ENCODE data around the gene CHST15. TPM values are rescaled to one million over a fixed set of nuclear protein-coding genes. Genes with fewer than 3 reads are reported as not detected.

CHST15 gene
- total RNA-seq, 1 donor from 2014 or later = 148 TPM

DNA sequence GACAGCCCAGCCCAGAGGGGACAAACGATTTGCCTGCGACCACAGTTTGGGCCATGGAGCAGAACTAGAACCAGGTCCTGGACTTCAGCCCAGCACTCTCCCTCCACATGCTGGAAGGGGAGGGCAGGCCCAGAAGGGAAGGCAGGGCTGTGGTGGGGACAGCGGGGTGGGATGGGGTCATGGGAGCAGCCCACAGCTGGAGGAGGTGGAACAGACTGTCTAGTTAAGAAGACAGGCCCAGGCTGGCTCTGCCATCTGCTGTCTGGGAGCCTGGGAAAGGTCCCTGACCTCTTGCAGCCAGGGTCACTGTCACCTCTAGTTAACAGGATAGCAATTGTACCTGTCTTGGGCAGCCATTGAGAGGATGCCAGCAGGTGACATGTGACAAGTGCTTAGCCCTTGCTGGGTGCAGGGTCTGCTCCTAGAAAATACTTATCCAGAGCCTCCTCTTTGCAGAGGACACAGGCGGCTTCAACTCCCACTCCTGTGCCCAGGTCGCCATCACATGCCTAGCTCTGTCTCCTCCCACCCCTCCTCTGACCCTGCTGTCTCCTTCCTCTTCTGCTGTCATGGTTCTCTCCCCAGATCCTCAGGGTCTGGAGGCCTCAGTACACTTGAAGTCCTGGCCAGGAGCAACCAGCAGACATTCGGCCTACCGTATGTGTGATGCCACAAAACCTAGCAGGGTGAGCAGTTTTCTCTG lies 37.0 kb upstream of the CHST15 start:
- Mint-ChIP-seq H3K9me3 (ENCODE audit: unreplicated experiment) (no peaks in the 10 kb centered on the region), H3K36me3 (ENCODE audit: low read depth, unreplicated experiment) (no peaks in the 10 kb centered on the region), H3K27me3 (ENCODE audit: unreplicated experiment) (no peaks in the 10 kb centered on the region), H3K4me3 (ENCODE audit: unreplicated experiment) (no peak overlapping the region), H3K27ac (ENCODE audit: unreplicated experiment) (no peak overlapping the region), H3K4me1 (ENCODE audit: unreplicated experiment) (peaks cover 6% of the 10 kb centered on the region)
- TF ChIP-seq, protein P1, sequence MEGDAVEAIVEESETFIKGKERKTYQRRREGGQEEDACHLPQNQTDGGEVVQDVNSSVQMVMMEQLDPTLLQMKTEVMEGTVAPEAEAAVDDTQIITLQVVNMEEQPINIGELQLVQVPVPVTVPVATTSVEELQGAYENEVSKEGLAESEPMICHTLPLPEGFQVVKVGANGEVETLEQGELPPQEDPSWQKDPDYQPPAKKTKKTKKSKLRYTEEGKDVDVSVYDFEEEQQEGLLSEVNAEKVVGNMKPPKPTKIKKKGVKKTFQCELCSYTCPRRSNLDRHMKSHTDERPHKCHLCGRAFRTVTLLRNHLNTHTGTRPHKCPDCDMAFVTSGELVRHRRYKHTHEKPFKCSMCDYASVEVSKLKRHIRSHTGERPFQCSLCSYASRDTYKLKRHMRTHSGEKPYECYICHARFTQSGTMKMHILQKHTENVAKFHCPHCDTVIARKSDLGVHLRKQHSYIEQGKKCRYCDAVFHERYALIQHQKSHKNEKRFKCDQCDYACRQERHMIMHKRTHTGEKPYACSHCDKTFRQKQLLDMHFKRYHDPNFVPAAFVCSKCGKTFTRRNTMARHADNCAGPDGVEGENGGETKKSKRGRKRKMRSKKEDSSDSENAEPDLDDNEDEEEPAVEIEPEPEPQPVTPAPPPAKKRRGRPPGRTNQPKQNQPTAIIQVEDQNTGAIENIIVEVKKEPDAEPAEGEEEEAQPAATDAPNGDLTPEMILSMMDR (IDR thresholded peaks at IDR 0.05; ENCODE audit: unreplicated experiment) = no peak
- DNase-seq (ENCODE audit: low spot score) = no peak

DNA sequence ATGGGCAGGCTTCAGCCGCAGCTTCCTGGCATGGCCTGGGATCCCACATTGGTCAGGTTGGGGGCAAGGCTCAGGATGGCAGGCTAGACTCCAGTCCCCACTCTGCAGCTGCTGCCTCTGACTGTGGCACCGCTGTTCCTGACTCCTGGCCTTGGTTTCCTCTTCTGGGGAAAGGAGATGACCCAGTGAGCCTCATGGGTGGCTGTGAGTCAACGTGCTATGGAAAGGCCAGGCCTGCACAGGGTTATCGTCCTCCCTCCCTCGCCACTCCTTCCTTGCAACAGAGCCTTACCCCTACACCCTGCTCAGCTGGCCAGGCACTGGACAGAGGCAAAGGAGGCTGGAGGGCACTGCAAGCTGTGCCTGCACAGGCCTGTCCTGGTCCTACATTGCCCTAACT lies 36.1 kb upstream of the CHST15 start:
- no peaks in the 10 kb centered on the region for H3K9me3 Mint-ChIP-seq (ENCODE audit: unreplicated experiment)
- TF ChIP-seq, protein P1 (IDR thresholded peaks at IDR 0.05; ENCODE audit: unreplicated experiment) = no peak
- DNase-seq (ENCODE audit: low spot score) = no peak
- peaks cover 6% of the 10 kb centered on the region for H3K4me1 Mint-ChIP-seq (ENCODE audit: unreplicated experiment)
- H3K27me3 Mint-ChIP-seq (ENCODE audit: unreplicated experiment) = no peaks in the 10 kb centered on the region
- no peaks in the 10 kb centered on the region for H3K36me3 Mint-ChIP-seq (ENCODE audit: low read depth, unreplicated experiment)
- no peak overlapping the region for H3K27ac Mint-ChIP-seq (ENCODE audit: unreplicated experiment)
- H3K4me3 Mint-ChIP-seq (ENCODE audit: unreplicated experiment) = no peak overlapping the region

DNA sequence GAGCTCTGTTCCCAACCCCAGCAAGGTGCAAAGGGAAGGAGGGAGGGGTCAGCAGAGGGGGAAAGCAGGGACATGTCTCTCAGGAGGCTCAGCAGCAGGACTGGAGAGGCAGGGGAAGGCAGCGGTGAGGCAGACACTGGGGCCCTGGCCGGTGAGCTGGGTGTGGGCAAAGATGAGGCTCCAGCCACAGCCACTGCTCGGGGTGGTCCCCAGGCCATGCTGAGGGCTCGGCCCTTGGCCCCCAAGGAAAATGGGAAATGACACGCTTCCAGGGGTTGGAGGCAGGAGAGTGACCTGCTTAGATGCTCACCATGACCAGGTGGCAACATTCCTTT lies 35.4 kb upstream of the CHST15 start:
- H3K4me3 Mint-ChIP-seq (ENCODE audit: unreplicated experiment) = no peak overlapping the region
- peaks cover under 1% of the 10 kb centered on the region for H3K27me3 Mint-ChIP-seq (ENCODE audit: unreplicated experiment)
- H3K9me3 Mint-ChIP-seq (ENCODE audit: unreplicated experiment) = no peaks in the 10 kb centered on the region
- H3K36me3 Mint-ChIP-seq (ENCODE audit: low read depth, unreplicated experiment) = no peaks in the 10 kb centered on the region
- no peak overlapping the region for H3K27ac Mint-ChIP-seq (ENCODE audit: unreplicated experiment)
- peaks cover 10% of the 10 kb centered on the region for H3K4me1 Mint-ChIP-seq (ENCODE audit: unreplicated experiment)
- no peak for DNase-seq (ENCODE audit: low spot score)
- TF ChIP-seq, protein P1 (IDR thresholded peaks at IDR 0.05; ENCODE audit: unreplicated experiment) = no peak

DNA sequence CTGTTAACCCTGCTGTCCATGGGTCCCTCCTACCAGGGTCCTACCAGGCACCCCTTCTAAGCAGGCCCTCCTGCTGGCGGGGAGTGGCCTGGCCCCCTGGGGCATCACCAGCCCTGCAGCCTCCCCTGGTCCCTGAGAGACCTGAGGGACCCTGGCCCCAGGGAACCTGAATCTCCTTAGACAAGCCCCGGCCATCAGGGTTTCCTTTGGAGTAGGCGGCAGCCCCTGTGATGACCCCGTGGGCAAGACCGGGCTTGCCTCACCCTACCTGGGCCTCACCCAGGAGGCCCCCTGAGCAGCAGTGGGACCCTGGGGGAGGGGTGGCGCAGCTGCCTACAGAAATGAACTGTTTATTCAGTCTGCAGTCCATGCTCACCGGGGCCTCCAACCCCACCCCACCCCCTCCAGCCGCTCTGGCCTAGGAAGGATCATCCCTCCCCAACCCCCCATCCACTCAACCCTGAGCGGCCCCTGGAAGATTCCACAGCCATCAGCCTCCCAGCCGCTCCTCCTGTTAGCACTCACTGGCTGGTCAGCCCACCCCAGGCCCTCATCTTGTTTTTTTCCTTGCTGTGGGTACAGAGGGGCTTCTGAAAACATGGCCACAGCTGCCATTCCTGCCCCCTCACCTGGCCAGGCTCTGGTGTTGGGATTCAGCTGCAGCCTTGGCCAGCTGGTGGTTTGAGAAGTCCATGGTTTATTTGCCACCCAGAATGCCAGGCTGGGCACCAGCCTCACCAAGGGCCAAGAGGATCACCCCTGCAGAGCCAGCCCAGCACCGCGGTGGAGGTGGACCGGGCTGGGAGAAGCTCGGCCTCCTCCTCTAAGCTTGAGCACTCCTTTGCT lies 34.8 kb upstream of the CHST15 start:
- peaks cover 2% of the 10 kb centered on the region for H3K27me3 Mint-ChIP-seq (ENCODE audit: unreplicated experiment)
- TF ChIP-seq, protein P1 (IDR thresholded peaks at IDR 0.05; ENCODE audit: unreplicated experiment) = no peak
- H3K9me3 Mint-ChIP-seq (ENCODE audit: unreplicated experiment) = no peaks in the 10 kb centered on the region
- peaks cover under 1% of the 10 kb centered on the region for H3K36me3 Mint-ChIP-seq (ENCODE audit: low read depth, unreplicated experiment)
- no peak for DNase-seq (ENCODE audit: low spot score)
- H3K4me3 Mint-ChIP-seq (ENCODE audit: unreplicated experiment) = no peak overlapping the region
- H3K27ac Mint-ChIP-seq (ENCODE audit: unreplicated experiment) = no peak overlapping the region
- peaks cover 13% of the 10 kb centered on the region for H3K4me1 Mint-ChIP-seq (ENCODE audit: unreplicated experiment)

DNA sequence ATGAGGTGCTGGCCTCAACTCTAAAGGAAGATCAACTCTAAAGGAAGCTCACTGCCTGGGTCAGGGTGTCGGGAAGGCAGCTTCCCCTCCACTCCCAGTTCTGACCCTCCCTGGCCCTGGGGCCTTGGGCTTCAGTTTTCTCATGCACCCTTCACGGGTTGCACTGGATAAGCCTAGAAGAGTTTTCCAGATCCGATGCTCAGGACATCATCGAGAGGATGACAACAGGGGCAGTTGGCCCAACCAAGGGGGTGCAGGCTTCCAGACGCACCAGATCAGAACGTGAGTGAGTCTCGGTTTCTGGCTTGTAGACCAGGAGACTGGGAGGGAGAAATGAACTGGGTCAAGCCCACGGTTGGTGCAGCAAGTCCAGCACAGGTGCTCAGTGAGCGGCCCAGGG lies 34.2 kb upstream of the CHST15 start:
- H3K36me3 Mint-ChIP-seq (ENCODE audit: low read depth, unreplicated experiment) = peaks cover 7% of the 10 kb centered on the region
- no peak overlapping the region for H3K4me3 Mint-ChIP-seq (ENCODE audit: unreplicated experiment)
- H3K27me3 Mint-ChIP-seq (ENCODE audit: unreplicated experiment) = peaks cover 2% of the 10 kb centered on the region
- peaks cover 19% of the 10 kb centered on the region for H3K4me1 Mint-ChIP-seq (ENCODE audit: unreplicated experiment)
- TF ChIP-seq, protein P1 (IDR thresholded peaks at IDR 0.05; ENCODE audit: unreplicated experiment) = no peak
- no peak for DNase-seq (ENCODE audit: low spot score)
- H3K27ac Mint-ChIP-seq (ENCODE audit: unreplicated experiment) = no peak overlapping the region
- H3K9me3 Mint-ChIP-seq (ENCODE audit: unreplicated experiment) = no peaks in the 10 kb centered on the region

Measured in endothelial cell (in vitro differentiated cells).